HepG2 (cell line): ENCODE data around the gene PSD4. TPM values are rescaled to one million over a fixed set of nuclear protein-coding genes. Genes with fewer than 3 reads are reported as not detected.
A peak's percentile ranks its signal among the peaks of the same experiment; 100 is the strongest.

ENCODE experiments used
- ARID2 ChIP-seq: sonication (generic); formaldehyde crosslinking; IDR thresholded peaks from 2 replicates; pipeline ENCODE4 v1.8.1; 2022; ENCODE audit warnings: mild to moderate bottlenecking, missing genetic modification reagents, borderline replicate concordance
- CBFB ChIP-seq: sonication (generic); formaldehyde crosslinking; IDR thresholded peaks from 2 replicates; pipeline ENCODE4 v1.4.0; 2020; ENCODE audit warnings: missing genetic modification reagents
- DPF2 ChIP-seq: sonication (generic); formaldehyde crosslinking; IDR thresholded peaks from 2 replicates; pipeline ENCODE4 v1.4.0; 2020; ENCODE audit warnings: mild to moderate bottlenecking, low read depth, missing genetic modification reagents, borderline replicate concordance
- KLF16 ChIP-seq, 2 experiments: sonication (generic) in 1 of 2; formaldehyde crosslinking in 1 of 2; IDR thresholded peaks; 2 replicates each; pipeline versions ENCODE4 v1.6.1 to v1.8.0; 2016 to 2023; ENCODE audit warnings: missing genetic modification reagents in 2 of 2, missing compliant biosample characterization in 1 of 2
- MTA1 ChIP-seq: sonication (generic); formaldehyde crosslinking; IDR thresholded peaks from 2 replicates; pipeline ENCODE4 v1.4.0; 2020; ENCODE audit warnings: missing genetic modification reagents, mild to moderate bottlenecking, borderline replicate concordance
- MXI1 ChIP-seq: IDR thresholded peaks from 3 replicates; pipeline ENCODE4 v1.6.1; 2012; ENCODE audit warnings: low read depth, low read length, inconsistent platforms, borderline replicate concordance
- PHF21A ChIP-seq: sonication (generic); formaldehyde crosslinking; IDR thresholded peaks from 2 replicates; pipeline ENCODE4 v1.5.0; 2020; ENCODE audit warnings: mild to moderate bottlenecking, missing genetic modification reagents
- SNAI1 ChIP-seq: sonication (generic); formaldehyde crosslinking; IDR thresholded peaks from 2 replicates; pipeline ENCODE4 v1.5.0; 2020; ENCODE audit warnings: mild to moderate bottlenecking, missing genetic modification reagents, borderline replicate concordance
- SSRP1 ChIP-seq: IDR thresholded peaks from 2 replicates; pipeline ENCODE4 v1.6.1; 2016; ENCODE audit warnings: control low read depth
- ZBTB3 ChIP-seq: sonication (generic); formaldehyde crosslinking; IDR thresholded peaks from 2 replicates; pipeline ENCODE4 v1.4.0; 2020; ENCODE audit warnings: low read depth, mild to moderate bottlenecking, moderate library complexity, missing genetic modification reagents, borderline replicate concordance
- ZNF230 ChIP-seq: sonication (generic); formaldehyde crosslinking; IDR thresholded peaks from 2 replicates; pipeline ENCODE4 v1.4.0; 2020; ENCODE audit warnings: mild to moderate bottlenecking, missing genetic modification reagents
- ZNF232 ChIP-seq: sonication (generic); formaldehyde crosslinking; IDR thresholded peaks from 2 replicates; pipeline ENCODE4 v1.4.0; 2020; ENCODE audit warnings: missing genetic modification reagents, borderline replicate concordance
- ZNF547 ChIP-seq: sonication (generic); formaldehyde crosslinking; IDR thresholded peaks from 2 replicates; pipeline ENCODE4 v1.5.1; 2020; ENCODE audit warnings: mild to moderate bottlenecking, missing genetic modification reagents
- ZNF670 ChIP-seq: sonication (generic); formaldehyde crosslinking; IDR thresholded peaks from 2 replicates; pipeline ENCODE4 v1.8.0; 2022; ENCODE audit warnings: mild to moderate bottlenecking, missing genetic modification reagents, borderline replicate concordance
- polyA plus RNA-seq, 8 experiments: library from polyadenylated mRNA; depleted of rRNA in 3 of 8; stranded (reverse) in 7 of 8; unstranded in 1 of 8; fragments of >200 nt; fragmentation: Illumina TruSeq in 4 of 8; extraction: Trizol in 4 of 8; gene quantifications; 2 replicates each; pipeline versions ENCODE4 v1.2.1 to v1.2.3, GENCODE V29; 2011 to 2016; ENCODE audit warnings: low read depth in 4 of 8, missing spikeins in 1 of 8, mixed read lengths in 1 of 8; ENCODE audit not compliant: insufficient read depth in 1 of 8
- total RNA-seq, 5 experiments: library from RNA; depleted of rRNA; stranded (reverse); fragments of >200 nt; fragmentation: Illumina TruSeq; extraction: Trizol; gene quantifications; 2 replicates each; pipeline ENCODE4 v1.2.3, GENCODE V29; 2016; ENCODE audit warnings: low read depth in 1 of 5
- TF ChIP-seq, protein P1 (sequence below): IDR thresholded peaks from 2 replicates; pipeline ENCODE4 v1.6.1; 2016; ENCODE audit warnings: missing compliant biosample characterization, missing genetic modification reagents, borderline replicate concordance
- TF ChIP-seq, protein P2 (sequence below): sonication (generic); formaldehyde crosslinking; IDR thresholded peaks from 2 replicates; pipeline ENCODE4 v1.4.0; 2020; ENCODE audit warnings: mild to moderate bottlenecking, low read depth, missing genetic modification reagents
- TF ChIP-seq, protein P3 (sequence below): IDR thresholded peaks from 2 replicates; pipeline ENCODE4 v1.6.1; 2016; ENCODE audit warnings: missing genetic modification reagents, missing compliant biosample characterization
- TF ChIP-seq, protein P4 (sequence below): sonication (generic); formaldehyde crosslinking; IDR thresholded peaks from 2 replicates; pipeline ENCODE4 v1.5.1; 2020; ENCODE audit warnings: mild to moderate bottlenecking, missing genetic modification reagents, moderate library complexity
- TF ChIP-seq, protein P5 (sequence below): sonication (generic); formaldehyde crosslinking; IDR thresholded peaks from 2 replicates; pipeline ENCODE4 v1.8.0; 2022; ENCODE audit warnings: missing genetic modification reagents, mild to moderate bottlenecking, borderline replicate concordance

Gene PSD4
- total and polyA plus RNA-seq, 2 of the 13 experiments (the other 11 are each of a cell fraction or from before 2014, with no cell fraction given), result 5.8 to 9.4 TPM

DNA sequence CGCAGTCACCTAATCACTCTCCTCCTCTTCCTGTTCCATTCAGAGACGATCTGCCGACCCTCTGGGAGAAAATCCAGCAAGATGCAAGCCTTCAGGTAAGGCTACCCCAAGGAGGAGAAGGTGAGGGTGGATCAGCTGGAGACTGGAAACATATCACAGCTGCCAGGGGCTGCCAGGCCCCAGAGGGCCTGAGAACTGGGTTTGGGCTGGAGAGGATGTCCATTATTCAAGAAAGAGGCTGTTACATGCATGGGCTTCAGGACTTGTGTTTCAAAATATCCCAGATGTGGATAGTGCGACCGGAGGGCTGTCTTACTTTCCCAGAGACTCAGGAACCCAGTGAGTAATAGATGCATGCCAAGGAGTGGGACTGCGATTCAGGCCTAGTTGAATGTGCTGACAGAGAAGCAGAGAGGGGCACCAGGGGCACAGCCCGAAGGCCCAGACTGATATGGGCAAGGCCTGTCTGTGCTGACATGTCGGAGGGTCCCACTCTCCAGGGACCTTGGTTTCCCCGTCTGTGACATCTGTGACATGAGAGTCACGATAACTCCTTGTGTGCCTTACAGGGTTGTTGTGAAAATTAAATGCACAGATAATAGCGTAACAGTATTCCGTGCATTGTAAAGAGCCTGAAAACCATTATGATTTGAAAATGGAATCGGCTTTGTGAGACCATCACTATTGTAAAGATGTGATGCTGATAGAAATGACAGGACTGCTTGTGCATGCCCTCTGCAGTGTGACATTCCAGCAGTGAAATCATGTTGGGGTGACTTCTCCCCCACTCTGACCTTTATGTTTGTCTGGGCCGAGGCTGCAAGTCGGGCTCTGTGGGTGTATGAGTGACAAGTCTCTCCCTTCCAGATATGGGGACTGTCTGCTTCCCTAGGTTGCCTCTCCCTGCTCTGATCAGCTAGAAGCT, 45.9 kb upstream of the PSD4 start (continued):
- TF ChIP-seq, protein P1, sequence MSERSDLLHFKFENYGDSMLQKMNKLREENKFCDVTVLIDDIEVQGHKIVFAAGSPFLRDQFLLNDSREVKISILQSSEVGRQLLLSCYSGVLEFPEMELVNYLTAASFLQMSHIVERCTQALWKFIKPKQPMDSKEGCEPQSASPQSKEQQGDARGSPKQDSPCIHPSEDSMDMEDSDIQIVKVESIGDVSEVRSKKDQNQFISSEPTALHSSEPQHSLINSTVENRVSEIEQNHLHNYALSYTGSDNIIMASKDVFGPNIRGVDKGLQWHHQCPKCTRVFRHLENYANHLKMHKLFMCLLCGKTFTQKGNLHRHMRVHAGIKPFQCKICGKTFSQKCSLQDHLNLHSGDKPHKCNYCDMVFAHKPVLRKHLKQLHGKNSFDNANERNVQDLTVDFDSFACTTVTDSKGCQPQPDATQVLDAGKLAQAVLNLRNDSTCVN (CRISPR knock-in tag), result peak; percentile 45; the same call in 1 of the 2 replicates
- TF ChIP-seq, protein P2, sequence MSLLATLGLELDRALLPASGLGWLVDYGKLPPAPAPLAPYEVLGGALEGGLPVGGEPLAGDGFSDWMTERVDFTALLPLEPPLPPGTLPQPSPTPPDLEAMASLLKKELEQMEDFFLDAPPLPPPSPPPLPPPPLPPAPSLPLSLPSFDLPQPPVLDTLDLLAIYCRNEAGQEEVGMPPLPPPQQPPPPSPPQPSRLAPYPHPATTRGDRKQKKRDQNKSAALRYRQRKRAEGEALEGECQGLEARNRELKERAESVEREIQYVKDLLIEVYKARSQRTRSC, result 0 out of 2 replicates have a peak, but pooled peaks have one; percentile 66
- TF ChIP-seq SSRP1 (peak; percentile 22; the same call in 1 of the 2 replicates), ZNF547 (CRISPR knock-in tag) (0 out of 2 replicates have a peak, but pooled peaks have one; percentile 35), KLF16 (CRISPR knock-in tag; IDR thresholded peaks at IDR 0.05) (peak in 1 of 2 experiments; percentile 21; a peak in 1 of 4 replicates), PHF21A (CRISPR knock-in tag) (no peak), ARID2 (CRISPR knock-in tag) (peak; percentile 79; the same call in 1 of the 2 replicates), MXI1 (0 out of 3 replicates have a peak, but pooled peaks have one; percentile 35), ZNF232 (CRISPR knock-in tag) (peak; percentile 69; the same call in 1 of the 2 replicates), SNAI1 (CRISPR knock-in tag) (no peak), MTA1 (CRISPR knock-in tag) (peak; percentile 54; the same call in 1 of the 2 replicates), ZNF670 (CRISPR knock-in tag) (no peak), DPF2 (CRISPR knock-in tag) (no peak), ZBTB3 (CRISPR knock-in tag) (0 out of 2 replicates have a peak, but pooled peaks have one; percentile 29), ZNF230 (peak; percentile 74; the same call in 1 of the 2 replicates), CBFB (no peak)
- TF ChIP-seq, protein P3, sequence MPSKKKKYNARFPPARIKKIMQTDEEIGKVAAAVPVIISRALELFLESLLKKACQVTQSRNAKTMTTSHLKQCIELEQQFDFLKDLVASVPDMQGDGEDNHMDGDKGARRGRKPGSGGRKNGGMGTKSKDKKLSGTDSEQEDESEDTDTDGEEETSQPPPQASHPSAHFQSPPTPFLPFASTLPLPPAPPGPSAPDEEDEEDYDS (CRISPR knock-in tag), result 0 out of 2 replicates have a peak, but pooled peaks have one; percentile 11
- TF ChIP-seq, protein P4, sequence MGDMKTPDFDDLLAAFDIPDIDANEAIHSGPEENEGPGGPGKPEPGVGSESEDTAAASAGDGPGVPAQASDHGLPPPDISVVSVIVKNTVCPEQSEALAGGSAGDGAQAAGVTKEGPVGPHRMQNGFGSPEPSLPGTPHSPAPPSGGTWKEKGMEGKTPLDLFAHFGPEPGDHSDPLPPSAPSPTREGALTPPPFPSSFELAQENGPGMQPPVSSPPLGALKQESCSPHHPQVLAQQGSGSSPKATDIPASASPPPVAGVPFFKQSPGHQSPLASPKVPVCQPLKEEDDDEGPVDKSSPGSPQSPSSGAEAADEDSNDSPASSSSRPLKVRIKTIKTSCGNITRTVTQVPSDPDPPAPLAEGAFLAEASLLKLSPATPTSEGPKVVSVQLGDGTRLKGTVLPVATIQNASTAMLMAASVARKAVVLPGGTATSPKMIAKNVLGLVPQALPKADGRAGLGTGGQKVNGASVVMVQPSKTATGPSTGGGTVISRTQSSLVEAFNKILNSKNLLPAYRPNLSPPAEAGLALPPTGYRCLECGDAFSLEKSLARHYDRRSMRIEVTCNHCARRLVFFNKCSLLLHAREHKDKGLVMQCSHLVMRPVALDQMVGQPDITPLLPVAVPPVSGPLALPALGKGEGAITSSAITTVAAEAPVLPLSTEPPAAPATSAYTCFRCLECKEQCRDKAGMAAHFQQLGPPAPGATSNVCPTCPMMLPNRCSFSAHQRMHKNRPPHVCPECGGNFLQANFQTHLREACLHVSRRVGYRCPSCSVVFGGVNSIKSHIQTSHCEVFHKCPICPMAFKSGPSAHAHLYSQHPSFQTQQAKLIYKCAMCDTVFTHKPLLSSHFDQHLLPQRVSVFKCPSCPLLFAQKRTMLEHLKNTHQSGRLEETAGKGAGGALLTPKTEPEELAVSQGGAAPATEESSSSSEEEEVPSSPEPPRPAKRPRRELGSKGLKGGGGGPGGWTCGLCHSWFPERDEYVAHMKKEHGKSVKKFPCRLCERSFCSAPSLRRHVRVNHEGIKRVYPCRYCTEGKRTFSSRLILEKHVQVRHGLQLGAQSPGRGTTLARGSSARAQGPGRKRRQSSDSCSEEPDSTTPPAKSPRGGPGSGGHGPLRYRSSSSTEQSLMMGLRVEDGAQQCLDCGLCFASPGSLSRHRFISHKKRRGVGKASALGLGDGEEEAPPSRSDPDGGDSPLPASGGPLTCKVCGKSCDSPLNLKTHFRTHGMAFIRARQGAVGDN, result peak; percentile 69
- TF ChIP-seq, protein P5, sequence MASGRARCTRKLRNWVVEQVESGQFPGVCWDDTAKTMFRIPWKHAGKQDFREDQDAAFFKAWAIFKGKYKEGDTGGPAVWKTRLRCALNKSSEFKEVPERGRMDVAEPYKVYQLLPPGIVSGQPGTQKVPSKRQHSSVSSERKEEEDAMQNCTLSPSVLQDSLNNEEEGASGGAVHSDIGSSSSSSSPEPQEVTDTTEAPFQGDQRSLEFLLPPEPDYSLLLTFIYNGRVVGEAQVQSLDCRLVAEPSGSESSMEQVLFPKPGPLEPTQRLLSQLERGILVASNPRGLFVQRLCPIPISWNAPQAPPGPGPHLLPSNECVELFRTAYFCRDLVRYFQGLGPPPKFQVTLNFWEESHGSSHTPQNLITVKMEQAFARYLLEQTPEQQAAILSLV (CRISPR knock-in tag), result no peak
